Endodermal cell (in vitro differentiated cells): ENCODE results near the gene FGF23. TPM values are rescaled to one million over a fixed set of nuclear protein-coding genes. Genes with fewer than 3 reads are reported as not detected.
"Not testable (repeated sequence)": the region's sequence is repeated elsewhere in the genome, so short reads cannot be mapped to it uniquely, and the experiment has no call there.

Experiments used
- DNase-seq: peaks from one replicate; pipeline ENCODE4 v3.0.0-alpha.2; 2017
- H3K27ac ChIP-seq: 2 replicates; pipeline ENCODE4 v1.5.1; 2013; ENCODE audit warnings: mild to moderate bottlenecking, low read depth, low read length, moderate library complexity
- H3K27me3 ChIP-seq: 2 replicates; pipeline ENCODE4 v1.6.1; 2013; ENCODE audit warnings: mild to moderate bottlenecking, low read length, moderate library complexity; ENCODE audit not compliant: insufficient read depth, control insufficient read depth, poor library complexity, severe bottlenecking
- H3K36me3 ChIP-seq: 2 replicates; pipeline ENCODE4 v1.7.0; 2013; ENCODE audit warnings: mild to moderate bottlenecking, low read length, moderate library complexity; ENCODE audit not compliant: control insufficient read depth, insufficient read depth
- H3K4me1 ChIP-seq: one replicate; pipeline ENCODE4 v1.7.0; 2013; ENCODE audit warnings: low read length; ENCODE audit not compliant: control insufficient read depth, insufficient read depth
- H3K4me3 ChIP-seq: 2 replicates; pipeline ENCODE4 v1.5.1; 2013; ENCODE audit warnings: mild to moderate bottlenecking, low read length, moderate library complexity
- H3K9ac ChIP-seq: 2 replicates; pipeline ENCODE4 v1.6.1; 2013; ENCODE audit warnings: mild to moderate bottlenecking, low read length, moderate library complexity; ENCODE audit not compliant: poor library complexity, severe bottlenecking; ENCODE audit errors: extremely low read depth
- H3K9me3 ChIP-seq: 2 replicates; pipeline ENCODE4 v1.6.1; 2013; ENCODE audit warnings: mild to moderate bottlenecking, low read length, moderate library complexity; ENCODE audit not compliant: control insufficient read depth
- H3K27ac Mint-ChIP-seq: 2 replicates; pipeline ENCODE4 v1.8.0; 2020; ENCODE audit warnings: mixed read lengths
- H3K27me3 Mint-ChIP-seq: 2 replicates; pipeline ENCODE4 v1.8.0; 2021; ENCODE audit warnings: mild to moderate bottlenecking, mixed read lengths; ENCODE audit not compliant: insufficient read depth
- H3K36me3 Mint-ChIP-seq: 2 replicates; pipeline ENCODE4 v1.8.0; 2020; ENCODE audit warnings: low read depth, mixed read lengths
- H3K4me1 Mint-ChIP-seq: 2 replicates; pipeline ENCODE4 v1.8.0; 2020; ENCODE audit warnings: mixed read lengths
- H3K4me3 Mint-ChIP-seq: 2 replicates; pipeline ENCODE4 v1.8.0; 2020; ENCODE audit warnings: mild to moderate bottlenecking, moderate library complexity, mixed read lengths
- H3K9me3 Mint-ChIP-seq: 2 replicates; pipeline ENCODE4 v1.8.0; 2020; ENCODE audit warnings: mild to moderate bottlenecking, mixed read lengths
- CTCF ChIP-seq: fragments of 200-600 bp; sonication (generic); conservative IDR thresholded peaks from 2 replicates; pipeline ENCODE4 v1.5.0; 2021; ENCODE audit warnings: antibody characterized with exemption, mild to moderate bottlenecking
- WGBS, 2 experiments: methylation state at CpG; one replicate each; pipeline versions ENCODE4 v1.1.5 to v1.1.7; 2013; ENCODE audit warnings: missing lambda C conversion rate in 2 of 2, mixed read lengths in 1 of 2; ENCODE audit not compliant: insufficient coverage in 1 of 2, insufficient read length in 1 of 2; 5-methylcytosine and 5-hydroxymethylcytosine counted together
- total RNA-seq, 2 donors: library from RNA; stranded (reverse); fragmentation: NEBNext Ultra II Directional in 1 of 2; extraction: Animal tissue kit (Norgen Biotek cat#: 25700) in 1 of 2; gene quantifications; 2 replicates in 1 of 2; 3 replicates in 1 of 2; pipeline ENCODE4 v1.2.1, GENCODE V29; 2021

FGF23 gene
- total RNA-seq, 2 donors from 2014 or later: 0.33 to 0.44 TPM

GRCh38 chr12:4407136-4407535 lies 27.6 kb upstream of the FGF23 start:
- peaks cover 12% of the 10 kb centered on the region for H3K27me3 Mint-ChIP-seq
- Histone ChIP-seq H3K27me3 (peaks cover 7% of the 10 kb centered on the region), H3K4me1 (no peaks in the 10 kb centered on the region), H3K9ac (no peak overlapping the region), H3K4me3 (no peak overlapping the region), H3K27ac (no peak overlapping the region), H3K36me3 (no peaks in the 10 kb centered on the region), H3K9me3 (no peaks in the 10 kb centered on the region)
- 92% methylated on average over 3 of the region's 3 CpGs for WGBS, 2 experiments
- H3K9me3 Mint-ChIP-seq: peaks cover 9% of the 10 kb centered on the region
- DNase-seq: peak; percentile 26
- peaks cover 3% of the 10 kb centered on the region for H3K4me1 Mint-ChIP-seq
- no peak overlapping the region for H3K27ac Mint-ChIP-seq
- H3K4me3 Mint-ChIP-seq: no peak overlapping the region
- TF ChIP-seq CTCF: no peak
- no peaks in the 10 kb centered on the region for H3K36me3 Mint-ChIP-seq

GRCh38 chr12:4404877-4405637 lies 25.5 kb upstream of the FGF23 start:
- H3K4me3 Mint-ChIP-seq, H3K36me3 Mint-ChIP-seq, H3K9me3 ChIP-seq, H3K4me1 Mint-ChIP-seq, H3K36me3 ChIP-seq, H3K27me3 ChIP-seq, H3K9ac ChIP-seq, H3K9me3 Mint-ChIP-seq, H3K27ac Mint-ChIP-seq, H3K4me3 ChIP-seq, H3K27ac ChIP-seq, H3K4me1 ChIP-seq: not testable (repeated sequence)
- H3K27me3 Mint-ChIP-seq: peaks cover 12% of the 10 kb centered on the region
- WGBS, 2 experiments: 91 to 94% methylated on average over 7 to 8 of the region's 8 CpGs
- peak; percentile 13 for DNase-seq

GRCh38 chr12:4402996-4403395 lies 23.5 kb upstream of the FGF23 start:
- Mint-ChIP-seq H3K27me3 (peaks cover 15% of the 10 kb centered on the region), H3K4me1 (peaks cover 3% of the 10 kb centered on the region), H3K9me3 (peaks cover 9% of the 10 kb centered on the region), H3K4me3 (no peak overlapping the region), H3K27ac (no peak overlapping the region), H3K36me3 (no peaks in the 10 kb centered on the region)
- Histone ChIP-seq H3K27ac (no peak overlapping the region), H3K9ac (no peak overlapping the region), H3K4me3 (no peak overlapping the region), H3K27me3 (no peaks in the 10 kb centered on the region), H3K36me3 (no peaks in the 10 kb centered on the region), H3K4me1 (no peaks in the 10 kb centered on the region), H3K9me3 (no peaks in the 10 kb centered on the region)
- 47 to 76% methylated on average over 2 to 4 of the region's 4 CpGs for WGBS, 2 experiments
- DNase-seq: no peak
- no peak for TF ChIP-seq CTCF

GRCh38 chr12:4401117-4401516 lies 21.6 kb upstream of the FGF23 start:
- Histone ChIP-seq H3K9me3 (no peaks in the 10 kb centered on the region), H3K27me3 (no peaks in the 10 kb centered on the region), H3K36me3 (no peaks in the 10 kb centered on the region), H3K4me1 (no peaks in the 10 kb centered on the region), H3K9ac (no peak overlapping the region), H3K4me3 (no peak overlapping the region), H3K27ac (no peak overlapping the region)
- Mint-ChIP-seq H3K4me3 (no peak overlapping the region), H3K36me3 (no peaks in the 10 kb centered on the region), H3K9me3 (peaks cover 9% of the 10 kb centered on the region), H3K27me3 (peaks cover 15% of the 10 kb centered on the region), H3K4me1 (peaks cover 3% of the 10 kb centered on the region), H3K27ac (no peak overlapping the region)
- 77 to 87% methylated on average over 2 to 3 of the region's 3 CpGs for WGBS, 2 experiments
- no peak for TF ChIP-seq CTCF
- no peak for DNase-seq
